Uterus (tissue), 2 donors: ENCODE measurements around the gene KLF6.

Experiments
- POLR2A ChIP-seq, 2 donors: fragments of 450-650 bp; IDR thresholded peaks; one replicate each; pipeline ENCODE4 v1.6.1; 2016; ENCODE audit warnings: antibody characterized with exemption in 2 of 2, mild to moderate bottlenecking in 1 of 2, moderate library complexity in 1 of 2
- TF ChIP-seq, protein P1 (sequence below), 4 experiments: fragments of 200-600 bp in 2 of 4; fragments of 450-650 bp in 2 of 4; sonication (generic) in 2 of 4; IDR thresholded peaks; one replicate each; pipeline ENCODE4 v1.5.1; 2016 to 2019; ENCODE audit warnings: antibody characterized with exemption in 4 of 4, mild to moderate bottlenecking in 2 of 4, moderate library complexity in 1 of 4

DNA sequence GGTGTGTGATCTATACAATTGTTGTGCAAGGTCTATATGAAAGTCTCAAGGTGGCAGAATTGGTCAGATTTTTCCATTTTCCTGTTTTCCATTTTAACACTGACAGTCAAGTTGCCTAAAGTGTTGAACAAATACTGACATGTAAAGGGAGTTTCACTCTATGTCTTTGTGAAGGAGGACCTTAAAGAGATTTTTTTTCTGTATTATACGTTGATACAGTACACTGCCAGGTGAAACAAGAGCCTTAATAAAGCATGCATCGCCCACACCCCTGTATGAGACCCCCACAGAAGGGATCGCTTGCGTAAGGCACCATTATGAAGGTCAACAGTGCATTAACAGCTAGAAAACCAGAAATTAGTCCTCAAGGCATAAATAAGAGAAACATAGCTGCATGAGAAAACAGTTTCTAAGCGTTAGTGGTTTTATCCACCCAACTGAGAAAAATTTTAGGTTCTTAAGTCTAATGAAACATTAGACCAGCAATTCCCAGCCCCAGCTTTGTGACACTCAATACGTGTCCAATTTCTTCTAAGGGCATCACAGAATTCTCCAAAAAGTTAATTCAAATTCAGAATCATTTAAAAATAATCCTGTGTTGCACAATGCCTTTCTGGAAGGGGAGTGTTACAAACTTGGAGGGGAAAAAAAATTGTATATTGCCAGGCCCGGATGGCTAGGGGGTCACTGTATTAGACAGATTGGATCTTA is 6.9 kb downstream of the KLF6 start:
- TF ChIP-seq POLR2A (IDR thresholded peaks at IDR 0.05): no peak
- TF ChIP-seq, protein P1, sequence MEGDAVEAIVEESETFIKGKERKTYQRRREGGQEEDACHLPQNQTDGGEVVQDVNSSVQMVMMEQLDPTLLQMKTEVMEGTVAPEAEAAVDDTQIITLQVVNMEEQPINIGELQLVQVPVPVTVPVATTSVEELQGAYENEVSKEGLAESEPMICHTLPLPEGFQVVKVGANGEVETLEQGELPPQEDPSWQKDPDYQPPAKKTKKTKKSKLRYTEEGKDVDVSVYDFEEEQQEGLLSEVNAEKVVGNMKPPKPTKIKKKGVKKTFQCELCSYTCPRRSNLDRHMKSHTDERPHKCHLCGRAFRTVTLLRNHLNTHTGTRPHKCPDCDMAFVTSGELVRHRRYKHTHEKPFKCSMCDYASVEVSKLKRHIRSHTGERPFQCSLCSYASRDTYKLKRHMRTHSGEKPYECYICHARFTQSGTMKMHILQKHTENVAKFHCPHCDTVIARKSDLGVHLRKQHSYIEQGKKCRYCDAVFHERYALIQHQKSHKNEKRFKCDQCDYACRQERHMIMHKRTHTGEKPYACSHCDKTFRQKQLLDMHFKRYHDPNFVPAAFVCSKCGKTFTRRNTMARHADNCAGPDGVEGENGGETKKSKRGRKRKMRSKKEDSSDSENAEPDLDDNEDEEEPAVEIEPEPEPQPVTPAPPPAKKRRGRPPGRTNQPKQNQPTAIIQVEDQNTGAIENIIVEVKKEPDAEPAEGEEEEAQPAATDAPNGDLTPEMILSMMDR (IDR thresholded peaks at IDR 0.05): no peak
